PC-3 (cell line): Measurements from ENCODE around the gene SPOP.

Experiments
- EZH2 ChIP-seq: fragments of 300-600 bp; sonication (generic); IDR thresholded peaks from one replicate; pipeline ENCODE4 v1.6.1; 2017; ENCODE audit warnings: antibody characterized with exemption, mild to moderate bottlenecking, low read length; ENCODE audit not compliant: unreplicated experiment
- TF ChIP-seq, protein P1 (sequence below): fragments of 300-600 bp; sonication (generic); conservative IDR thresholded peaks from 2 replicates; pipeline ENCODE4 v1.5.1; 2017; ENCODE audit warnings: antibody characterized with exemption, low read depth, mild to moderate bottlenecking, low read length

DNA sequence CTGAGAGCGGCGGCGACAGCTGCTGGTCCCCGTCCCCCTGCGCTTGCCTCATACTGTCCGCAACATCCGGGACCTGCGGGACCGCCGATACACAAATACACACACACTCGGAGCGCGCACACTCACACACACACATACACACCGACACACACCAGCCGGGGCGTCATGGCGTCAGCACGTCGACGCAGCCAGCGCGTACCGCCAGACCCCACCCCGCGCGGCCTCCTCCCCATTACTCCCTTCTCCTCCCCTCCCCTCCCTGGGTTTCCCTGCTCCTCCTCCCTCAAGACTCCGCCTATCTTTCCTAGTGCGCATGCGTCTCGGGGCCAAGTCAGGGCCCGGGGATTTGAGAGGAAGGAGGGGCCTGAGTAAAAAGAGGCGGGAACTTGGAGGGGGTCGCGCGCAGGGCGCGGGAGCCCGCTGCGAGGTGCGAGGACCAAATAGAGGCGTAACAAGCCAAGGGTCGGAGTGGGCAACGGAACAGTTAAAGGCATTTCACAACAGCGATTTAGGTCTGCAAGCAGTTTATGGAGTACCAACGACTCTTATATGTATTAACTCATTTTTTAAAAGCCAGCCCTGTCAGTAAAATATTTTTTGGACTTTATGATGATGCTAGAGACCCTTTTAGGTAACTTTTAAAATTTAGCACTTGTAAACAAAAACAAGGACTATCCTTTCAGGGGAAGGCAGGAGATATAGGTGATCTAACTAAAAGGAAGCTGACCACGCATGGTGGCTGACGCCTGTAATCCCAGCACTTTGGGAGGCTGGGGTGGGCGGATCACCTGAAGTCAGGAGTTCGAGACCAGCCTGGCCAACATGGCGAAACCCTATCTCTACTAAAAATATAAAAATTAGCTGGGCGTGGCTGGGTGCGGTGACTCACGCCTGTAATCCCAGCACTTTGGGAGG lies at the start of gene SPOP:
- TF ChIP-seq, protein P1, sequence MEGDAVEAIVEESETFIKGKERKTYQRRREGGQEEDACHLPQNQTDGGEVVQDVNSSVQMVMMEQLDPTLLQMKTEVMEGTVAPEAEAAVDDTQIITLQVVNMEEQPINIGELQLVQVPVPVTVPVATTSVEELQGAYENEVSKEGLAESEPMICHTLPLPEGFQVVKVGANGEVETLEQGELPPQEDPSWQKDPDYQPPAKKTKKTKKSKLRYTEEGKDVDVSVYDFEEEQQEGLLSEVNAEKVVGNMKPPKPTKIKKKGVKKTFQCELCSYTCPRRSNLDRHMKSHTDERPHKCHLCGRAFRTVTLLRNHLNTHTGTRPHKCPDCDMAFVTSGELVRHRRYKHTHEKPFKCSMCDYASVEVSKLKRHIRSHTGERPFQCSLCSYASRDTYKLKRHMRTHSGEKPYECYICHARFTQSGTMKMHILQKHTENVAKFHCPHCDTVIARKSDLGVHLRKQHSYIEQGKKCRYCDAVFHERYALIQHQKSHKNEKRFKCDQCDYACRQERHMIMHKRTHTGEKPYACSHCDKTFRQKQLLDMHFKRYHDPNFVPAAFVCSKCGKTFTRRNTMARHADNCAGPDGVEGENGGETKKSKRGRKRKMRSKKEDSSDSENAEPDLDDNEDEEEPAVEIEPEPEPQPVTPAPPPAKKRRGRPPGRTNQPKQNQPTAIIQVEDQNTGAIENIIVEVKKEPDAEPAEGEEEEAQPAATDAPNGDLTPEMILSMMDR, result no peak
- no peak for TF ChIP-seq EZH2
